Bronchial epithelial cell (primary cell): ENCODE data around the gene C4orf54. TPM values are rescaled to one million over a fixed set of nuclear protein-coding genes. Genes with fewer than 3 reads are reported as not detected.

ENCODE experiments used
- DNase-seq: peaks from one replicate; pipeline ENCODE4 v3.0.0-alpha.2; 2010; ENCODE audit warnings: low read depth
- FAIRE-seq: peaks from 2 replicates; lab custom pipeline; 2011; peaks lifted over from hg19 to GRCh38; lab: Jason Lieb, UNC
- H3K27me3 ChIP-seq: 2 replicates; pipeline ENCODE4 v1.5.1; 2011; ENCODE audit warnings: low read length; ENCODE audit not compliant: control insufficient read depth, insufficient read depth
- H3K36me3 ChIP-seq: 2 replicates; pipeline ENCODE4 v1.5.1; 2011; ENCODE audit warnings: low read length; ENCODE audit not compliant: control insufficient read depth, insufficient read depth
- H3K4me3 ChIP-seq: 2 replicates; pipeline ENCODE4 v1.5.1; 2011; ENCODE audit warnings: mild to moderate bottlenecking, low read depth, low read length, control low read depth
- CTCF ChIP-seq: IDR thresholded peaks from 2 replicates; pipeline ENCODE4 v1.5.1; 2011; ENCODE audit warnings: mild to moderate bottlenecking, moderate library complexity, low read length, control low read depth, inconsistent platforms; ENCODE audit not compliant: insufficient read depth, severe bottlenecking
- total RNA-seq: library from RNA; depleted of rRNA; stranded (reverse); fragments of >200 nt; gene quantifications from 2 replicates; pipeline ENCODE4 v1.2.1, GENCODE V29; 2014

C4orf54 gene
- under 0.01 TPM in 2 replicates for total RNA-seq

GRCh38 chr4:99657798-99658197 lies at the start of gene C4orf54:
Gene C4orf54 (minus strand): TSS chr4:99657828. CDS start chr4:99654648, 3,180 bp downstream.
- no peak for TF ChIP-seq CTCF
- FAIRE-seq (no peak), DNase-seq (peak; percentile 98)

GRCh38 chr4:99705891-99706290 lies 48.3 kb upstream of the C4orf54 start:
- Histone ChIP-seq H3K36me3 (no peaks in the 10 kb centered on the region), H3K27me3 (no peaks in the 10 kb centered on the region), H3K4me3 (no peak overlapping the region)
- FAIRE-seq, result no peak
- no peak for DNase-seq
- no peak for TF ChIP-seq CTCF

More at GRCh38 chr4:99657798-99658197, at the start of gene C4orf54:
- Histone ChIP-seq H3K4me3 (no peak within 1 kb of the TSS), H3K36me3 (no peaks in the 10 kb centered on the region), H3K27me3 (peaks cover 4% of the 10 kb centered on the region)

GRCh38 chr4:99696801-99697200 lies 39.2 kb upstream of the C4orf54 start:
- H3K27me3 ChIP-seq, result no peaks in the 10 kb centered on the region
- no peak overlapping the region for H3K4me3 ChIP-seq
- FAIRE-seq (no peak), DNase-seq (no peak)
- no peak for TF ChIP-seq CTCF
- H3K36me3 ChIP-seq, result no peaks in the 10 kb centered on the region

- FAIRE-seq, result no peak
- no peak for TF ChIP-seq CTCF
- H3K36me3 ChIP-seq, result no peaks in the 10 kb centered on the region
- no peak for DNase-seq
- H3K27me3 ChIP-seq, result no peaks in the 10 kb centered on the region
- H3K4me3 ChIP-seq, result no peak overlapping the region
These were observed 35.5 kb upstream of the C4orf54 start for GRCh38 chr4:99693140-99693539.

GRCh38 chr4:99690990-99691389 lies 33.4 kb upstream of the C4orf54 start:
- H3K27me3 ChIP-seq, result no peaks in the 10 kb centered on the region
- DNase-seq (no peak), FAIRE-seq (no peak)
- no peaks in the 10 kb centered on the region for H3K36me3 ChIP-seq
- TF ChIP-seq CTCF, result no peak
- no peak overlapping the region for H3K4me3 ChIP-seq

- DNase-seq, result no peak
- no peak for TF ChIP-seq CTCF
- no peak for FAIRE-seq
- no peaks in the 10 kb centered on the region for H3K36me3 ChIP-seq
- no peak overlapping the region for H3K4me3 ChIP-seq
- H3K27me3 ChIP-seq, result no peaks in the 10 kb centered on the region
These were observed 32.8 kb upstream of the C4orf54 start for GRCh38 chr4:99690472-99690871.
